Hypothalamus (tissue), 51 donors: ENCODE data around the gene SH3TC1.

Experiments
- DNase-seq, 51 donors: peaks; one replicate each; lab custom pipeline; 2025; lab: John Stamatoyannopoulos, UW

SH3TC1 gene

DNA sequence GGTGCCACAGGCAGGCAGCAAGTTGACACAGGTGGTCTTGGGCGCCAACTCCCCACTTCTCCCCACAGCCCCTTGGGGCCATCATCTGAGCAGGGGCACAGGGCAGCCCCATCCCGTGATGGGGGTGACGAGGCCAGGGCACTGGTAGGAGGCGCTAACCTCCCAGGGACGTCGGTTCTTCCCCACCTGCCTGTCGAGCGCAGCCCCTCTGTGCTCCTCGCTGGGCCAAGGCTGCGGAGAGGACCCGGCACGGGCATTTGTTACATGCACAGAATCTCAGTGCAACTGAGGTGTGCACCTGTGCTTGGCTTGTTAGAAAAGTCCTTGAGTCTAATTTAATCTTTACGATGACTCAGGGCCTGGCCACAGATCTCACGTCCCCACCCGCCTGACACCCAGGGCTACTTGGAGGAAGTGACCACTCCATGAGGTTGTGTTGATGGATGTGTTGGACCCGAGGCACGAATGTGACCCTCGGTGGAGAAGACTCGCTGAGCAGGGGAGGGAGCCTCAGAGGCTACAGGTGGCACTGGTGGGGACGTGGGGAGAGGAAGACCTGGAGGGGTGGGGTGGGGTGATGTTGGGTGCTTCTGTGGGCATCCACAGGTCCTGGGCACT, 3.1 kb upstream of the SH3TC1 start:
- DNase-seq, result no peak

DNA sequence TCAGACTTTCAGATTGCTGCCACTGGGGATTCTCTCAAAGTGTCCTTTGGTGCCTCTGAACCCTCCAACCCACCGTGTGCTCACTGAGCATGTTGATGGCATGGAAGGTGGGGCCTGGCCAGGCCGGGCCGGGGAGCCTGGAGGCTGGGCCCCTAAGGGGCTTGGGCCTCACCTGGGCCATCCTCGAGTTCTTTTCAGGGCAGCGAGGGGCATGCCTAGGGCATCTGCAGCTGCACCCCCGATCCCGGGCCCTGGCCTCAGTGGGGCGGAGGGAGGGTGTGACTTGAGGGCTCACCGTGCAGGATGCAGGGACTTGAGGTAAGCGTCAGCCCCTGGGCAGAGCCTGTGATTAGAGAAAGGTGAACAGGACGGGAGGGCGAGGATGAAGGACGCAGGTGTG, 1.6 kb upstream of the SH3TC1 start:
- DNase-seq, result no peak

DNA sequence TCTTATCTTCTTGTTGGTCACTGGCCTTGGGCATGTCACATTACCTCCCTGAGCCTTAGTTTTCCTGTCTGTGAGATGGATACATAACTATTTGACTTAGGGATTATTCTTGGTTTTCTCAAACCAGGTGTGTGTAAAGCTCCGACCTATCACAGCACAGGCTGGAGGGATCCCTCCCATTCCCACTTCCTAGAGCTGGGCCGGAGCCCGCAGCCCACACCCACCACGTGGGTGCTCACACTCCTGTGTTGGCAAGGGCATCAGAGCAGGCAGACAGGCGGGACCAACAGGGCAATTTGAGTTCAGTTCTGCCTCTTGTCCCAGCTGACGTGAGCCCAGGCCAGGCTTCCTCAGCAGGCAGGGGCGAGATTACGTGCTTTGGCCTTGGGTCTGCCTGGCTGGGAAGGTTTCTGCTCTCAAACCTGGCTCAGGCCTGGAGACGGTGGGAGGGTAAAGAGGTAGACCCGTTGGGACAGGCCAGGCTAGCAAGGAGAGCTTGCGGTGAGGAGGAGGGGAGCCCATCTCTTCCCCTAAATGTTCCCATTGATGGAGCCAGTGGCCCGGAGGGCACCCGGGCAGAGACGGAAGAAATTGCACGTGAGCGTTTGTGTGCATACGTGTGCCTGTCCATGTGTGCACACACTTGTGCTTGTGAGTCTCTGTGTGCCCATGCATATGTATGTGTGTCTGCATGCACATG, 734 bp upstream of the SH3TC1 start:
- DNase-seq, result no peak

DNA sequence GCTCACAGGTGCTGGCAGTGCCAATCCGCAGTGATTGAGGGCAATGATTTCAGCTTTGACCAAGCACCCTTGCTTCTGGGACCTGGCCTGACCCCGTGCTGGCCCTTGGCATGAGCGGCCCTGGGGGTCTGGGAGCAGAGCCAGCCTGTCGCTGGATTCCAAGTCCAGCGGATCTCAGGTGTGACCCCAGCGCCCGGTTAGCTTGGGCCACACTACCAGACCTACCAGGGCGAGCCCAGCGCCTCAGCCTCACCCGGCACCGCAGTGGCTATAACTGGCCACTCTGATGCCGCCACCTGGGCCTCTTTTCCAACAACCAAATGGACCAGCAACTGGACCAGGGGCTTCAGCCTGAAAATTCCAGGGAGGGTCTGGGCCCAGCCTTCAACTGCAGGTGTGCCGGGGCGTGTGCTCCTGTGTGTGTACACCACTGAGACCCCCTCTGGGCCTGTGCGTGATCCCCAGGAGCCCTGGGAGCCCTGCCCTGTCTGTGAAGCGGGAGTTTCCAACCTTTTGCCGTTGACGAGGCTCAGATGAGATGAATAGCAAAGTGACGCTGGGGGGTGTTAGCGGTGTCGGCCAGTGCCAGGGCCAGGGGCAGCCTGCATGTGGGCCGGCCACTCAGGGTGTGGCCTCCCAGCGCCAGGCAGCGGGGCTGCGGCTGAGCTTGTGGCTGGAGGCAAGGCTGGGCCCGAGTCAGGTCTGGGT, 658 bp downstream of the SH3TC1 start:
- DNase-seq, result no peak

DNA sequence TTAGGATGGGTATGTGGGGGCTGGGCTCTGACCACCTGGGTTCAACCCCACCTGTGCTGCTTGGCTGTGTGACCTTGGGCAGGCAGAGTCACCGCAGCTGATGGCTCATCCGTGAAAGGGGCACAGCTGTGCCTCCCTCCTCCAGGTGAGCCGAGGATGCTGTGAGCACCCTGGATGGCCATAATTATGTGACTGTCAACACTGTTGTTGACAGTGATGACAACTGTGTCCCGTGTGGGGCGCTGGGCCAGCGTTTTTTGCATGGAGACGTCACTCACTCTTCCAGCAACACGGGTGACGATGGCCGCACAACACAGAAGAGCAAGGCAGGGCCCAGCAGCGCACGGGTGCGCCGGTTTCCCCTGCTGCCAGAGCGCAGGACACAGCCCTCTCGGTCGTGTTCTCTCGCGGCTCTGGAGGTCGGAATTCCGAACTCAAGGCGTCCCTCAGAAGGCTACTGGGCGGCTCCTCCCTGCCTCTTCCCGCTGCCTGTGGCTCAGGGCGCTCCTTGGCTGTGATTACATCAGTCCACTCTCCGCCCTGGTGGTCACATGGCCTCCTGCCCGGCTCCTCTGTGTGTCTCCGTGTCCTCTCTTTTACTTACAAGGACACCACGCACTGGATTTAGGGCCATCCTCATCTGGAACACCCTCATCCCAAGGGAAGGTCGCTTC, 1.3 kb downstream of the SH3TC1 start:
- DNase-seq, result peak in 1 of 51 donors; percentile 31

DNA sequence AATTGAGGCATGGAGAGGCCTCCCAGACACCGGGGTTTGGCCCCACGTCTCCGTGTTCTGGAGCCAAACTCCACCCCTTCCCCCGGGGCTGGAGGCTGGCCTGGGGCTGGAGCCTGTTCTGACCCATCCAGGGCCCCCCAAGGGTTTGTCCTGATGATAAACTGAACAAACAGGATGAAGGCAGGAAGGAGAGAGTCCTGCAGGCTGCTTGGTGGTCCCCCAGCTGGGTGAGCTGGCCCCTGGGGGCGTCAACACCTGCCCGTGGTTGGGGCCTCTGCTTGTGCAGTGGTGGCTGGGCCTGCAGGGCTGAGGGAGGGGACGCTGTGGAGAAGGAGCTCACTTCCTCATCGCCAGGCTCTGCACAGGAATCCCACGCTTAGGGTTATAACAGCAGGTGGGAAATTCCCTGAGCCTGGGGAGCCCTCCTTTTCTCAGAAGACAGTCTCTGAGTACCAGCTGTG, 2.3 kb downstream of the SH3TC1 start:
- DNase-seq, result peak in 1 of 51 donors; percentile 9

DNA sequence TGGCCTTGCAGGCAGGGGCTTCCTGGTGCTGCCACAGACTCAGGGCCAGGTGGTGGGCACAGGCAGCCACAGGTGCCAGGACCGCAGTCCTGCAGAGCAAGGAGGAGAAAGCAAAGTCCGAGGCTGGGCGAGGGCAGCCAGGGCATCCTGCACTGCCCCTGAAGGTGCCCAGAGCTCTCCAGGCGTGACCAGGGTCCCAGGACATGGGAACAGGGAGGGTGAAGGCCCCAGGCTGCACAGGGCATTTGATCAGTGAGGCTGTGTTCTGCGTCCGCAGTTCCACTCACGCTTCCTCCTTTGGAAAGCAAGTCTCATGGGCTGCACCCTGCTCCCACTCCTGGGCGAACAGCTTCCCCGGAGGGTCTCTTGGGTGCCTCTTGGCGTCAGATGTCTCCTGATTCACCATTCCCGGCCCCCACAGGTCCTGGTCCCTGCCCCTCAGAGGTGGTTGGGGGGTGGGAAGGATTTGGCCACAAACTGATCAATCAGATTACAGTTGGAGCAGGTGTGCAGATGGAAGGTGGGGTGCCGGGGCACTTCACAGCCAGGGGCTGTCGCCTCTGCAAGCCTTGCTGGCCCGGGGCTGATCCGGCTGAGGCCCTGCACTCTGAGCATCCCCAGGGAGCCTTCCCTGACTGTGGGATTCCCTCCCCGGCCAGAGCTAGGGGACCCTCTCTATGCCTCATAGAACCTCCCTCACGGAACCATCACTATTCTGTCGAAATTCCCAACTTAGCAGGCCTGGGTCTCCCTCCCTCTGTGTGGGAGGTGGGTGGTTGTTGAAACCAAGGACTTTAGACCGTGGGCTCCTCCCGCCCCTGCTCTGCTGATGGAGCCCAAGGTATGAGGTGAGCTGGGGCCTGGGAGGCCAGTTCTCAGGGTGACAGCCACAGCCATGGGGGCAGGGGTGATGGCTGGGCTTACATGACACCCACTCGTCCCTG, 3.3 kb downstream of the SH3TC1 start:
- DNase-seq, result no peak

DNA sequence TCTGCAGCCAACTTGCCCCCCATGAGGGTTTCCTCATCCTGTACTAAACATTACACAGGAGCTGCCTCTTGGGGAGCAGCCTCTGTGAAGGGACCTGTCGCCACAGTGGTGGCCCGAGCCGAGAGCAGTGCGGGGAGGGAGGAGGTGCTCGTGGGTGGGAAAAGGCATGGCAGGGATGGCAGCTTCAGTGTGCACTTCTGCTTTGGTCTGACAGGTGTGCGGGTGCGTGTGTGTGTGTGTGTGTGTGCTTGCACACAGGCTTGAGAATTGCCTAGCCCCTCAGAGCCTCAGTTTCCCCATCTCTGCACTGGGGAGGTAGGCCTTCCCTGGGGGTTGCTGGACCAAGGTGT, 3.9 kb downstream of the SH3TC1 start:
- DNase-seq, result no peak

DNA sequence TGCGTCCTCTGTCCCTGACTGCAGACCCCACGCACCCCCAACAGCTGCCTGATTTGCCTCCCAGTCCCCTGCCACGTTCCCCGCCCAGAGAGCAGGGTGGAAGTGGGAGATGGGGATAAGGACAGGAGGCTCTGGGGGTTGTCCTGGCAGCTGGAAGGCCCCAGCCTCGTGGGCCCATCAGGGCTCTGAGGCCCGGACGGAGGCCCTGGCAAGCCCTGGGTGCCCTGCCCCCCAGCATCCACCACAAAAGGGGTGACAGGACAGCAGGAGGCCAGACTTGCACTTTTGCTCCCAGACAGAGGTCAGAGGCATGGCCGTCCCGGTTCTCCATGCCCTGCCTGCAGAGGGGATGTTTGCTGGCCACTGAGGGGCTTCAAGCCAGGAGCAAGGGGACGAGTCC, 4.7 kb downstream of the SH3TC1 start:
- no peak for DNase-seq

DNA sequence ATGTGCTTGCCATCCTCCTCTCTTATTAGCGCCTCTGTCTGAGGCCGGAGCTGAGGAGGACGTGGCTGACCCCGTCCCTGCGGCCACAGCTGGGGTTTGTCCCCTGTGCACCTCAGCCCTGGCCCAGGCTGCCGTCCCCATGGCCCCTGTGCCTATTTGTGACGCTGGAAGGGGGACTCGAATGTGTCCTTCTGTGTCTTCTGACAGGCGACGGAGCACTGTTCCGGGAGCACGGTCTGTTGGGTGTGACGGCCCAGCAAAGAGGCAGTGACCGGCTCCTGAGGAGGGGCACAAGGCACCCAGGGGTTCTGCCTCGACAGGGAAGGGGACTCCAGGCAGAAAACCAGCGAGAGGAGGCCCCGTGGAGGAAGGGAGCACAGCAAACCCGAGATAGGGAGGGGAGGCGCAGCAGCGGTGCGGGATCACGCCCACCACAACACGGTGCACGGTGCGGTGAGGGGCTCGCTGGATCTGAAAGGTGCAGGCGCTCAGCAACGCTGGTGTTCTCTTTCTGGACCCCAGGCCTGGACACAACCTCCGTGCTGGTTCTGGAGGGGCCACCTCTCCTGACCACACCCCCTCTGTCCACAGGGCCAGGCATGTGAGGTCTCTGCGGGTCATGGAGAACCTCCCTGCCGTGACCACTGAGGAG, 5.6 kb downstream of the SH3TC1 start:
- DNase-seq, result no peak

DNA sequence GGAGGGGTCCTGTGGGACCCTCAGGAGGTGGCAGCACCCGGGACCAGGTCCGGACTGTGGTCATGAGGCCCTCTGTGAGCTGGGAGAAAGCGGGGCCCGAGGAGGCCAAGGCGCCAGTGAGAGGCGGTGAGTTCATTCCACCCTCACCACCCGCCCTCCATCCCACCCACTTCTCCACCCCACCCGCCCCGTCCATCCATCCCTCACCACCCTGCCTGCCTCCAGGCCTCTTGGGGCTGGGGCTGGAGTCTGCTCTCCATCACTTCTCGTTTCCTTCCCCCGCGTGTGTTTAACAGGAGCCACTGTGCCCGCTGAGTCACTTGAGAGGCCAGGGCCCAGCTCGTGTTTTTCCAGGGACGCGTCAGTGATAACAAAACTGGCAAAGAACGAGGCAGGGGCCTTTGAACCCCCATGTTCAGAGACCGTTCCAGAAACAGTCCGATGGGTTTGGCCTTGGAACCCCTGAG, 6.2 kb downstream of the SH3TC1 start:
- no peak for DNase-seq

DNA sequence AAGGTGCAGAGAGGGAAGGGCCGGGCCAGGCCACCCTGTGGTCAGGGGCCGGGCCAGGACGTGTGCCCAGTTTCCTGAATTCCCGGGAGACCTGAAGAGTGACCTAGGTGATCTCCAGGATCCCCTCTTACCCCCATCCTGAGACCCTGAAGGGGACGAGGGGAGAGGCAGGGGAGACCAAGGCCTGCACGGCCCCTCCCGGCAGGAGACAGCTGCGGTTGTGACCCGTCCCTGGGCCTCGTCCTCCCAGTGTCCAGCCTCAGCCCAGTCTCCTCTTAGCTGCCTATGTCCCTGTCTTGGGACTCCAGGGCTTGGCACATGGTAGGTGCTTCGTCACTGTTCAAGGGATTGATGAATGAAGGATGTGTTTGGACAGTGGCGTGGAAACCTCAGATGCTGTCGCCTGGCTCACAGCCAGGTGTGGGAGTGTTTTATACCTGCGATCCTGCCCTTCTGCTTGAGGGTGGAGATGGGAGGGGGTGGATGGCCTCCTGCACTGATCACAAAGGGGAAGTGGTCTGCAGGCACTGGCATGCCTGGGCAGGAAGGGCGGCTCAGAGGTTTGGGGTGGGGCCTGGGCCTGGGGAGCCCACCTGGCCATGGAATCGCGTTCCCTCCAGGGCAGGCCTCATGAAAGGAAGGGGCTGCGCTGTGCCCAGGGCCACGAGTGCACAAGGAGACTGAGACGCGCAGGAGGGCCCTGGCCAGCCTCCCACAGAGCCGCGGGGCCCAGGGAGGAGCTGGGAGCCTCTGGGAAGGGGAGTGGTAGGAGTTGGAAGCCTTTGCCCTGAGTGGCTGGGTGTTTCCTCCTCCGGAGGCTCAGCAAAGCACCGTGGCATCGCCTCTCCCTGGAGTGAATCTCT, 6.9 kb downstream of the SH3TC1 start:
- no peak for DNase-seq

DNA sequence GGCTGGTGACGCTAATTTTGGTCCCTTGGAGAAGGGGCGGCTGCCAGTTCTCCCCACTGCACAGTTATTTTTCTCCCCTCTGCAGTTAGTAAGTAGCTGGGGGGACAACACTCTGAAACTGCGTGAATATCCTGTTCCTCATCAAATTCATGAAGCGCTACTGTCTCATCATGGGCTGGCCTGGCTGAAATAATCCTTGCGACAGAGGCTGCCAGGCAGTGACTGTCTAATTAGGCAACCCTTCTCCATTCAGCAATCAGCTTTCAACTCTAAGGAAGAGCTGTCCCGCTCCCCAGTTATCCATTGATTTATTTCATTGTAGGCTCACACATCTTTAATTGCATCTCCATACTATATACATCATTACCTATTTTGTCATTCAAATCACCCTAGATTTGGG, 8.2 kb downstream of the SH3TC1 start:
- DNase-seq, result no peak

DNA sequence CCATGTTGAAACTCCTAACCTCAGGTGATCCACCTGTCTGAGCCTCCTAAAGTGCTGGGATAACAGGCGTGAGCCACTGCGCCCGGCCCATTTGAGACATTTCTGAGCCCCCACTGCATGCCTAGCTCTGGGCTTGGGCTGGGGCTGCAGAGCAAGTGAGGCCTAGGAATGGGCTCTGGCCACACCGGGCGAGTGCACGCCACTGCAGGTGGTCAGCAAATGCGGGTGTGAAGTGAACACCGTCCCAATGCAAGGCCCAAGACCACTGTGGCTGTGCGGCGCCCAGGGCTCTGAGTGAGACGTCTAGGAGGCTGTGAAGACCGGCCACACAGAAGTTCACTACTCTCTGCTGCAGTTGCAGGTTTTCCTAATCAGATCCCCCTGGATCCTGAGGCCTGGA, 9.5 kb downstream of the SH3TC1 start:
- no peak for DNase-seq

DNA sequence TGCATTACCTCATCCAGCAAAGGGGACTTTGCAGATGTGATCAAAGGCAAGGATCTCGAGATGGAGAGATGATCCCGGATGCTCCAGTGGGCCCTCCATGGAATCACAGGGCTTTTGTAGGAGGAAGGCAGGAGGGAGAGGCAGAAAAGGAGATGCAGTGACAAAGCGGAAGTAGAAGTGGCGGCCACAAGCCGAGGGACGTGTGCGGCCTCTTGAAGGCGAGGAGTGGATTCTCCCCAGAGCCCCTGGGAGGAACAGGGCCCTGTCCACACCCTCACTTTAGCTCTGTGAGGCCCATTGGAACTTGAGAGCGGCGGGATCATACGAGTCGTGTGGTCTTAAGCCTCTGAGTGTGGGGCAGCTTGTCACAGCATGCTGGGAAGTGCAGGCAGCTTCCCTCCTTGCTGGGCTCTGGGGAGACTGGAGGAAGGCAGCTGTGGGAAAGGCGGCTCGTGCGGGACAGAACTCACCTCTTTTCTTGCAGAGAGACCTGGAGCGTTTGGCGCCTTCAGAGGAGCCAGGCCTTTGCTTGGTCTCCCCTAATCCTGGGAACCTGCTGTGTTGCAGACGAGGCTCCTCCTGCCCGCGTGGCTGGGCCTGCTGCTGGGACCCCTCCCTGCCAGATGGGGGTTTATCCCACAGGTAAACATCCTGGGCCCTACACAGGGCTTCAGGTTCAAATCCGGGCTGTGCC, 10.2 kb downstream of the SH3TC1 start:
- no peak for DNase-seq

DNA sequence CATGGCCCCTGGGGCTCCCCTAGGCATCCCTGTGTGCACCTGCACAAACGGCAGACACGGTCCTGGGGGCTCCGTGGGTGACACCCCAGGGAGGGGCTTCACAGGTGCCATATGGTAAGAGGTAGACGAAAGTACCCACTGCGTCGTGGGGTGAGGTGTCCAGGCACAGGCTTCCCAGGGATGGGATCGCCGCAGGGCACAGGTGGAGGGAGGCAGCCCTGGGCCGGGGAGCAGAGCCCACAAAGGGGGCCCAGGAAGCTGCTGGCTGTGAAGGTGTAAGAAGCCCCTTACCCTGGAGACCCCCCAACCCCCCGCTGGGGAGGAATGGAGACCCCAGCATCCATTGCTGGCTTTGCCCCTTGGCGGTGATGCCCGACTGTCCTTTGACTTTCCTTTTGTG, 10.9 kb downstream of the SH3TC1 start:
- DNase-seq, result no peak

DNA sequence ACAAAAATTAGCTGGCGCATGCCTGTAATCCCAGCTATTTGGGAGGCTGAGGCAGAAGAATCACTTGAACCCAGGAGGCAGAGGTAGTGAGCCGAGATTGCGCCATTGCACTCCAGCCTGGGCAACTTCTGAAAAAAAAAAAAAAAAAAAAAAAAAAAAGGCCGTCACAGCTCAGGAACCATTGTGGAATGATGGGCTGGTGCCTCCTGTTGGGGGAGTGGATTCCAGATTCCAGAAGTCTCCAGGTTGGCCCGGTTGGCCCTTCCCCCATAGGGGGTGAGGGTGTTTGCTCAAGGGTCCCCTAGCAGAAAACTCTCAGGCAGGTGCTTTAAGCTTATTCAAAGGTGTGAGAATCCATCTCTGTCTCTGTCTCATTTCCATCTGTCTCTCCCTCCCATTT, 11.5 kb downstream of the SH3TC1 start:
- DNase-seq, result no peak

DNA sequence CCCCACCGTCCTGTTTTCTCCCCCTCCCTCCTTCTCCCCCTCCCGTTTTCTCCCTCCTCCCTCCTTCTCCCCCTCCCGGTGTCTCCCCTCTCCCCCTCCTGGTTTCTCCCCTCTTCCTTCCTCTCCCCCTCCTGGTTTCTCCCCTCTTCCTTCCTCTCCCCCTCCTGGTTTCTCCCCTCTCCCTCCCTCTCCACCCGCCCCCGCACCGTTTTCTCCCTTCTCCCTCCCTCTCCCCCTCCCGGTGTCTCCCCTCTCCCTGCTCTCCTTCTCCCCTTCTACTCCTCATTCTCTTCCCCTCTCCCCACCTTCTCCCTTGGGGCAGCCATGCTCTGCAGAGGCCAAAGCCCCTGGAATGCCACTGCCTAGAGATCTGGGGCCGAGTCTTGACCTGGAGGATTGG, 12.2 kb downstream of the SH3TC1 start:
- no peak for DNase-seq
